Measurements from ENCODE around the gene SLC25A26.

The SLC25A26 gene

DNA sequence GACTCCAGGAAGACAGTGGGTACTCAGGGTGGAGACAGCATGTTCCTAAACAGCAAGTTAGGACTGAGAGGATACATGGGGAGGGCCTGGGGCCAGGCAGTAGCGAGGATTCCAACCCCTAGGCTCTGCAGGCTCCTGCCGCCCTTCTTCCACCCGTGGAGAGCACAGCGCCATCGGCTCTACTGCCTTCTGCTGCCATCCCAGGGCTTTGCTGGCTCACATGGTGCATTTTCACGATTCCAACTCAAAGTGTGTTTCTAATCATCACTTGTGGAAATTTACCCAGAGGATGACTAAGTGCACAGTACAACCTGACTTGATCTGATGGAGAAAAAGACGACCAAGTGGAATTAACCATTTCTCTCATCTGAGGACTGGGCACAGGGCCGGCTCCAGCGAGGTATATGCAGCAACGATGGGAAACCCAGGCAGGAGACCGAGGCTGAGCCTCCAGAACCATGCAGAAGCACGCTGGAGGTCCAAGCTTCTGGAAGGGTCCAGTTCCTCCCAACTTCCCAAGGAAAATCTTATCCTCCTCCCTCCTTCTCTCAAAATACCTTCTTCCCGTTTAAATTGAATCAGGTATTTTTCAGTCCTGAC, 175.5 kb downstream of the SLC25A26 start:
- H3K4me1 ChIP-seq (ENCODE audit: control insufficient read depth, insufficient read depth, low read length): peaks cover 33% of the 10 kb centered on the region
- H3K27ac ChIP-seq (ENCODE audit: low read depth, low read length): peak overlapping the region; percentile 15
- no peaks in the 10 kb centered on the region for H3K27me3 ChIP-seq (ENCODE audit: control insufficient read depth, insufficient read depth, low read length)
- no peak overlapping the region for H3K9ac ChIP-seq (ENCODE audit: low read length)
- no peak overlapping the region for H3K4me3 ChIP-seq (ENCODE audit: low read length)
- H3K36me3 ChIP-seq (ENCODE audit: control insufficient read depth, insufficient read depth, low read length): peaks cover 41% of the 10 kb centered on the region

DNA sequence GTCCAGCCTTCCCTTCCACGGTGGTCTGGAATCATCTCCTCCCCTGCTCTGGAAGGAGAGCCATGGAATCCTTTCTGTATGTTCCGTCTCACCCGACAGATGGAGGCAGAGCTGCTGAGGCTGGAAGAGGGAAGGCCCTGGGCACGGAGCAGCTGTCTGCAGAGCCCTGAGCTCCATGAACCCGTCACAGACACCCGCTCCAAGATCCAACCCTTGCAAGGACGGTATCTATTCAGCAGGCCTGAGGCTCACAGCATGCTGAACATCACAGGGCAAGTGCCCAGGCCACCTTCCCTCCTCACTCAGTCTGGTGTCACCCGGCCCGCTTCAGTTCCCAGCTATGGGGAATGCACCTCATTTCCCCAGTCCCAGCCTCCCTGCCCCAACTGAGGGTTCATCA, 176.1 kb downstream of the SLC25A26 start:
- Histone ChIP-seq H3K27me3 (ENCODE audit: control insufficient read depth, insufficient read depth, low read length) (no peaks in the 10 kb centered on the region), H3K27ac (ENCODE audit: low read depth, low read length) (peak overlapping the region; percentile 47), H3K36me3 (ENCODE audit: control insufficient read depth, insufficient read depth, low read length) (peaks cover 41% of the 10 kb centered on the region), H3K9ac (ENCODE audit: low read length) (no peak overlapping the region), H3K4me1 (ENCODE audit: control insufficient read depth, insufficient read depth, low read length) (peaks cover 40% of the 10 kb centered on the region), H3K4me3 (ENCODE audit: low read length) (no peak overlapping the region)

DNA sequence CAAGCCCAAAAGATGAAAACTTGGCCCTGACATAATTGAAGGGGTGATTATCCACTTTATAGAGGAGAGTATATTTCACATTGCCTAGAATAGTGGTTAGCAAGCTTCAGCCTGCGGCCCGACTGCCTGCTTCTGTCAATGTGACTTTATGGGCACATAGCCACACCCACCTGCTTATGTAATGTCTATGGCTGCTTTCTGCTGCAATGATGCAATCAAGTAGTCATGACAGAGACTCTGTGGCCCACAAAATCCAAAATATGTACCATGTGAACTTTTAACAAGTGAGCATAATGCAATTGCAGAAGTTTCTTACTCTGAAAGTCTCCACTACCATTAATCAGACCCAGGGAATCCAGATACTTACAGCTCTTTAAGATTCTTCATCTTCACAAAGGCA, 176.9 kb downstream of the SLC25A26 start:
- no peak overlapping the region for H3K4me3 ChIP-seq (ENCODE audit: low read length)
- peaks cover 48% of the 10 kb centered on the region for H3K4me1 ChIP-seq (ENCODE audit: control insufficient read depth, insufficient read depth, low read length)
- H3K9ac ChIP-seq (ENCODE audit: low read length): no peak overlapping the region
- peaks cover 41% of the 10 kb centered on the region for H3K36me3 ChIP-seq (ENCODE audit: control insufficient read depth, insufficient read depth, low read length)
- peak overlapping the region; percentile 47 for H3K27ac ChIP-seq (ENCODE audit: low read depth, low read length)
- H3K27me3 ChIP-seq (ENCODE audit: control insufficient read depth, insufficient read depth, low read length): no peaks in the 10 kb centered on the region

DNA sequence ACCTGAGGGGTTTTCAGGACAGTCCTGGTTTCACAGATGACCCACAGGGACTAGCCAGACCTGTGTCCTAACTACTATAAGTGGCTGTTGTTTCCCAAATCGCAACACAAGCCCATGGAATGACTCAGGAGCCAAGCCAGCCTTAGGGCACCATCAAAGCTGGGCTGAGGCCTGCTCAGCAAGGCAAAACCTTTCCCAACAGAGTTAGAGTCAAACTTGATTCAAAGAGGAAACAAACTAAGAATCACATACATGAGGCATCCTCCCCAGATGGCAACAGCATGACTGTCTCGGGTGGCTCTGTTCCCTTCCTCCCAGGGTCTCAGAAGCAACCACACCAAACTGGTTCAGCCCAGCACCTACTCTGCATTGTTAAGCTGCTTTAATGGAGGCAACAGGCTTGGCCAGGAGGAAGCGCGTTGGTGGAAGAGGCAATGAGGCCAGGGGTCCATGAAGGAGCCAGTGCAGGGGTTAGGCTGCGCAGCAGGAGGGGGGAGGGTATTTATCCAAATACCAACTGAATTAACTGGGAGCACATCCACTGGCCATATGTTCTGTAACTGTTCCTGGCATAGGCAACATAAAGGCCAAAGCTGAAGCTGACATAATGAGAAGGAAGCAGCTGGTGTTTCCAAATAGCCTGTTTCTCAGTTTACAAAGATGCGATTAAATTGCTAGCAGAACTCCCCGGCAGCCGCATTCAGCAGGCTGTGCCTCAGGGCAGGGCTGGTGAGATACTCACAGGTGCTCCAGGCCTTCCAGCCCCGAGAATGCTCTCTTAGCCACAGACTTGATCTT, 177.6 kb downstream of the SLC25A26 start:
- H3K4me3 ChIP-seq (ENCODE audit: low read length): no peak overlapping the region
- no peaks in the 10 kb centered on the region for H3K27me3 ChIP-seq (ENCODE audit: control insufficient read depth, insufficient read depth, low read length)
- peaks cover 55% of the 10 kb centered on the region for H3K4me1 ChIP-seq (ENCODE audit: control insufficient read depth, insufficient read depth, low read length)
- peaks cover 35% of the 10 kb centered on the region for H3K36me3 ChIP-seq (ENCODE audit: control insufficient read depth, insufficient read depth, low read length)
- peak overlapping the region; percentile 47 for H3K27ac ChIP-seq (ENCODE audit: low read depth, low read length)
- H3K9ac ChIP-seq (ENCODE audit: low read length): no peak overlapping the region

DNA sequence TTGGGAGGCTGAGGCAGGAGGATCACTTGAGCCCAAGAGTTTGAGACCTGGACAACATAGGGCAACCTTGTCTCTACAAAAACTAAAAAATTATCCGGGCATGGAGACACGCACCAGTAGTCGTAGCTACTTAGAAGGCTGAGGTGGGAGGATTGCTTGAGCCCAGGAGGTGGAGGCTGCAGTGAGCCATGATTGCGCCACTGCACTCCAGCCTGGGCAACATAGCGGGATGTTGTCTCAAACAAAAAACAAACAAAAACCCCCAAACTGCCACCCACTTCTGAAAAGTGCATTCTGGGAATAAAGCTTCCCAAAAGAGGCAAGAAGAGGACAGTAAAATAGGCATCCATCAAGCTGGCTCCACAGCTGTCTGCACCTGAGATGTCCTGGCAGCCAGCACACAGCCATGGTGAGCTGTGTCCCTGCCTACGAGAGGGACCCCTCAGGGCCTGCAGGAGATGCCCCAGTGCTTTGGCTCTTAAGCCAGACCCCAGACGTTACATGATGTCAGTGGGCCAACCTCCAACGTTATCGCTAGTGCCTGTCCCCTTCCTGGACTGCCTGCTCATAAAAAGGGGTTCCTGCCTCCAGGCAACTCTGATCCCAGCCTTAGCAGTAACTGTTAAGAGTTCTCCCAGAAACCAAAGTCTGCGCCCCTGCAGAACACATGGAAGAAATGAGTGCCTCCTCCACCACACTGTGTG, 178.9 kb downstream of the SLC25A26 start:
- Histone ChIP-seq H3K27ac (ENCODE audit: low read depth, low read length) (peak overlapping the region; percentile 10), H3K4me1 (ENCODE audit: control insufficient read depth, insufficient read depth, low read length) (peaks cover 60% of the 10 kb centered on the region), H3K27me3 (ENCODE audit: control insufficient read depth, insufficient read depth, low read length) (no peaks in the 10 kb centered on the region), H3K9ac (ENCODE audit: low read length) (no peak overlapping the region), H3K36me3 (ENCODE audit: control insufficient read depth, insufficient read depth, low read length) (peaks cover 30% of the 10 kb centered on the region), H3K4me3 (ENCODE audit: low read length) (no peak overlapping the region)

DNA sequence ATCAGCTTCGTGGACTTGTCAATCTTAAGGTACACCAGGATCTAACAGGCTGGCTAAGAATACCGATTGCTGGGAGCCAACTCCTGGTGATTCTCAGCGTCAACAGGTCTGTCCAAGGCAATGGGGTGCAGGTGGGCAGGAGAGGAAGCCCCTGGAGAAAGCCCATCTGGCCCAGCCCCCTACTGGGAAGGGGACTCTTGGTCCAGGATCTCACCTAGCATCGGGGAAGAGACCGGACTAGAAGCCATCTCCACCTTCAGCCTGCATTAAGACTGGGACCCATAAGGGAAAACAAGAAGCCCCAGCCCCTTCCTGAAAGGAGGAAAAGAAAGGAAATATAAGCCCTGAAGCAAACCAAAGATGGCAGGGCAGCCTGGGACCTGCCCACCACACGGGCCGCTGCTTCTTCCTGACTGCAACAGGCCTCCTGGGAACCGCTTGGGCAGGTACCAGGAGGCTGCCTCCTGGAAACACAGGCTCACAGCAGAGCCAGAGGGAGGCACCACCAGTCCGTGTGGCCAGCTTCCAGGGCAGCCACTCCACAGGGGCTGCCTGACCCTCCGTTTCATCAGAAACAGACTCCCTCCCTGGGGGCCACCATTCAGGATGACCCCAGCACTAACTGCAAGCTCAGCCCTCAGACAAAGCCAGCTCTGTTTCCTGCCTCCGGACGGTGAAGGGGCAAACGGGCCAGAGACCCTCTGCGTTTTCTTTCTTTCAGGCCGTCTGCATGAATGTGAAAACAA, 179.8 kb downstream of the SLC25A26 start:
- no peaks in the 10 kb centered on the region for H3K27me3 ChIP-seq (ENCODE audit: control insufficient read depth, insufficient read depth, low read length)
- peaks cover 61% of the 10 kb centered on the region for H3K4me1 ChIP-seq (ENCODE audit: control insufficient read depth, insufficient read depth, low read length)
- H3K9ac ChIP-seq (ENCODE audit: low read length): no peak overlapping the region
- H3K4me3 ChIP-seq (ENCODE audit: low read length): no peak overlapping the region
- peak overlapping the region; percentile 10 for H3K27ac ChIP-seq (ENCODE audit: low read depth, low read length)
- peaks cover 26% of the 10 kb centered on the region for H3K36me3 ChIP-seq (ENCODE audit: control insufficient read depth, insufficient read depth, low read length)

DNA sequence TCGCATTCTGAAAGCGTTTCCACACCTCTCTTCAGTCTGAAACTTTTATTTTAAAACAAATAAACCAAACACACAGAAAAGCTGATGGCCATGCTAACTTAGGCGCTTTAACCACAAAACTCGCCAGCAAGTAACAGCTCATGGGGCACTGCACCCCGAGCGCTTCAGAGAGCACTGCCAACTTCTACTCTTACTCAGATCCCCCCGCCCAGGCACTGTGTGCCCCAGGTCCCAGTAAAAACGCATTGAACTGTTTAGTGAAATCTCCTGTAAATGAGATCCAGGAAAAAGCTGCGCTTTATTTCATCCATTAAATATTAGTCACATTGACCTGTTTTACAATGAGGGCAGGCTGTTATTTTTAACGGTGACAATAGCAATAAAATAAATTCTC, 180.4 kb downstream of the SLC25A26 start:
- H3K36me3 ChIP-seq (ENCODE audit: control insufficient read depth, insufficient read depth, low read length): peaks cover 25% of the 10 kb centered on the region
- no peaks in the 10 kb centered on the region for H3K27me3 ChIP-seq (ENCODE audit: control insufficient read depth, insufficient read depth, low read length)
- peaks cover 63% of the 10 kb centered on the region for H3K4me1 ChIP-seq (ENCODE audit: control insufficient read depth, insufficient read depth, low read length)
- no peak overlapping the region for H3K4me3 ChIP-seq (ENCODE audit: low read length)
- H3K9ac ChIP-seq (ENCODE audit: low read length): no peak overlapping the region
- no peak overlapping the region for H3K27ac ChIP-seq (ENCODE audit: low read depth, low read length)

DNA sequence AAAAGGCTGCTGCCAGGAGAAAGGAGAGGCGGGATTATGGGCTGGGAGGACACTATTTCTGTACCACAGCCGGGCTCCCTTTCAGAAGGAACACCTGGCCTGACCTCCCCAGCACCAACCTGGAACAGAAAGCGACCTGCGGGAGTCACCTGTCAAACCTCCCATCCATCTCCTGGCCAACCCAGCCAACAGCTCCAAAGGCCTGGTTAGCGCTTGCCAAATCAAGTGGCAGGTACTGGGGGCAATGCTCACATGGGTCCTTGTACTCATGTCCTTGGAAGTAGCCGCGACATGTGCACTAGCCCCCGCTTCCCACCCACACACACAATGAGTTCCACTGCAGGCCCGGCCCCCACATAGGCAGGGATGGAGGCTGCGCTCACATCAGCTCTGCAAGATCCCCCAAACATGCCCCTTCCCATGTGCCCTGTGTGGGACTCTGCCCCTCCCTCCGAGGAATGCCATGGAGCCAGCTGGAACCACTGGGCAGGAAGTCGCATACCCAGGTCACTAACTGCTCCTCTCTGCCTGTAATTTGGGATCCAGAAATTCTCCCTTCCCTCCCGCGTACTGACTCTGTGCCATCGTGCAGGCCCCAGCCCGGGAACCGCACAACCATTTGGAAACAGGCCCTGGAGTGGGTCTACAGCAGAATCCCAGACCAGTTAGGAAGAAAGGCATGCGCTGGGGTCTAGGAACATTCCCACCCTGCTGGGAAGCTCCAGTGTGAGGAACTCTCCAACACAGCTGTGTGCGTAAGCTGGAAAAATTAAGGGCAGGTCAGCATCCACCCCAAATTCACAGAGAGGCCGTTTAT, 181.1 kb downstream of the SLC25A26 start:
- Histone ChIP-seq H3K27ac (ENCODE audit: low read depth, low read length) (peak overlapping the region; percentile 68), H3K4me1 (ENCODE audit: control insufficient read depth, insufficient read depth, low read length) (peaks cover 70% of the 10 kb centered on the region), H3K27me3 (ENCODE audit: control insufficient read depth, insufficient read depth, low read length) (no peaks in the 10 kb centered on the region), H3K4me3 (ENCODE audit: low read length) (no peak overlapping the region), H3K36me3 (ENCODE audit: control insufficient read depth, insufficient read depth, low read length) (peaks cover 25% of the 10 kb centered on the region), H3K9ac (ENCODE audit: low read length) (no peak overlapping the region)

DNA sequence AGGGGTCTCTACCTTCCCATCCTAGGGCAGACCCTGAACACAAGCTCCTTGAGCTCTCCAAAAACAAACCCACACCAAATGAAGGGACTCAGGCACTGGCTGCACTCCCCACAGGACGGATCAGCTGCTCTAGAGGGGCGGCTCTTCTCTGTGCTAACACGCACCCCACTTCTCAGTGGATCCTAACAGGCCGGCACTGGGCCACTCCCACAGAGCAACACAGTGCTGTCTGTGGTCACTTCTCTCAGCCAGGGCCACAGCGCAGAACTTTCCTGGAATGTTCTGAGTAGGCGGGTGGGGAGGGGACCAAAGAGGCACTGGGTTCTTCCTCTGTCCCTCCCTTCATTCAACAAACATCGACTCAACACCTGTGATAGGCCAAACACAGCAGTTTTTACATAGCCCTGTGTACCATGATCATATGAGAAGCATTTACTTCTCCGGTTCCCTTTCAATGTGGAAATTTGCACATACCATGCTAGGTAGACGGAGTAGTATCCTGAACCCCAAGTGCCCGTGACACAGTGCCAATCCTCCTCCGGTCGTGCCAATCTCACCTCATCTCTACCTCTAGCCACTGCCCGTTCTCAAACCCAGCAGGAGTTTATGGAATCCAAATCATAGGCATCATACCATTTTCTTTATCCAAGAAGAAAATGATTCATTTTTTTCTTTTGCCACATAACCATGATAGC, 181.9 kb downstream of the SLC25A26 start:
- Histone ChIP-seq H3K4me3 (ENCODE audit: low read length) (no peak overlapping the region), H3K36me3 (ENCODE audit: control insufficient read depth, insufficient read depth, low read length) (peaks cover 19% of the 10 kb centered on the region), H3K27me3 (ENCODE audit: control insufficient read depth, insufficient read depth, low read length) (no peaks in the 10 kb centered on the region), H3K9ac (ENCODE audit: low read length) (no peak overlapping the region), H3K27ac (ENCODE audit: low read depth, low read length) (peak overlapping the region; percentile 68), H3K4me1 (ENCODE audit: control insufficient read depth, insufficient read depth, low read length) (peaks cover 74% of the 10 kb centered on the region)

DNA sequence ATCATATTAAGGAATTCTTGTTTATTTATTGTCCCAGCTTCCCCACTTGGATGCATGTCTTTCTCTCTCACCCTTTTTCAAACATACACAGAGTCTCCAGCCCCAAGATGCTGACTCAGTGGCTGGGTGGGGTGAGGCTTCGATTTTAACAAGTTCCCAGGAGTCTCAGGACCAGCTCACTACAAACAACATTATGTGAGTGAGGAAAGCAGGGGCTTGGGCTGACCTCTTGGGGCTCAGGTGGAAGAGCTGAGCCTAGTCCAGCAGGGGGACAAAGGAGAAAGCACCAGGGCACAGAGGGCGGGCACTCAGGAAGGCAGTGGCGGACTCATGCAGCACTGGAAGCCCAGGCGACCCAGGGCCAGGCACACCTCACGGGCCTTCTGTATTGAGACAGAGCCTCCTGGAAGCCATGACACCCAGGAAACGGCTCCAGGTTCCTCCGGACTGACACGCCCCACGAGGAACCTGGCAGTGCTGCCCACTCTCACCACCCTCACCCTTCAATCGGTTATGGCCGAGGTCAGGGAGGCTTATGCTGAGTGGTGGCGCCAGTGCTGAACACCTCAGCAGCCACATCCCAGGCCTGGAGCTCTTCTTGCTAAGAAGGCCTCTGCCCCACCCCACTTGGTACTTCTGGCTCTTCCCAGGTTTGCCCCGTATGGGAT, 182.7 kb downstream of the SLC25A26 start:
- Histone ChIP-seq H3K27me3 (ENCODE audit: control insufficient read depth, insufficient read depth, low read length) (no peaks in the 10 kb centered on the region), H3K9ac (ENCODE audit: low read length) (no peak overlapping the region), H3K36me3 (ENCODE audit: control insufficient read depth, insufficient read depth, low read length) (peaks cover 18% of the 10 kb centered on the region), H3K27ac (ENCODE audit: low read depth, low read length) (peak overlapping the region; percentile 6), H3K4me1 (ENCODE audit: control insufficient read depth, insufficient read depth, low read length) (peaks cover 80% of the 10 kb centered on the region), H3K4me3 (ENCODE audit: low read length) (no peak overlapping the region)

DNA sequence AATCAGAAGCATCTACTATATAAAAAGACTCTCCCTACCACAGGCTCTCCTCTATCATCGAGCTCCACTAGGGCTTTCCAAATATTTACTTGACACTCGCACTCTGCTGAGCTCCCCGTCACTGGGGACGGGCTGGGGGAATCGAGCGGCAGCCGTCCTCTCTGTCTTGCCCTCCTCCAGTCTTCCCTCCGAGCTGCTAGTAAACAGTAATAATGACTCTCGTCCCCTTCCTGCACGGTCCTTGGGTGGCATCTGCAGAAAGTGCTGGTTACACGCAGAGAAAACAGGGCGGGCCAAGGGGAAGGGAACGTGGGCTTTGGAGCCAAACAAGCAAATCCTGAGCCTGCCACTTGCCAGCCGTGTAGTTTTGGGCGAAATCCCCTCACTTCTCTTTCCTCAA, 183.4 kb downstream of the SLC25A26 start:
- peaks cover 86% of the 10 kb centered on the region for H3K4me1 ChIP-seq (ENCODE audit: control insufficient read depth, insufficient read depth, low read length)
- H3K4me3 ChIP-seq (ENCODE audit: low read length): no peak overlapping the region
- H3K27ac ChIP-seq (ENCODE audit: low read depth, low read length): peak overlapping the region; percentile 80
- H3K27me3 ChIP-seq (ENCODE audit: control insufficient read depth, insufficient read depth, low read length): no peaks in the 10 kb centered on the region
- peaks cover 19% of the 10 kb centered on the region for H3K36me3 ChIP-seq (ENCODE audit: control insufficient read depth, insufficient read depth, low read length)
- no peak overlapping the region for H3K9ac ChIP-seq (ENCODE audit: low read length)
